SK-N-DZ (cell line): ENCODE results near the gene KLK2.
A peak's percentile ranks its signal among the peaks of the same experiment; 100 is the strongest.

Experiments
- DNase-seq: peaks from one replicate; pipeline ENCODE4 v3.0.0-alpha.2; 2015; ENCODE audit warnings: low spot score

KLK2 gene

GRCh38 chr19:50922317-50922853 lies 49.1 kb downstream of the KLK2 start:
- peak; percentile 81 for DNase-seq

GRCh38 chr19:50924586-50924985 lies 51.3 kb downstream of the KLK2 start:
- no peak for DNase-seq

- no peak for DNase-seq
These were observed 52.5 kb downstream of the KLK2 start for GRCh38 chr19:50925734-50926133.

- no peak for DNase-seq
These were observed 52.9 kb downstream of the KLK2 start for GRCh38 chr19:50926144-50926543.

GRCh38 chr19:50928831-50929230 lies 55.6 kb downstream of the KLK2 start:
- no peak for DNase-seq
